GM20000 (cell line): Measurements from ENCODE around the gene PPP1R36.
A peak's percentile ranks its signal among the peaks of the same experiment; 100 is the strongest.

Experiments
- DNase-seq: peaks from one replicate; pipeline ENCODE4 v3.0.0; 2012; ENCODE audit warnings: low spot score
- CTCF ChIP-seq: IDR thresholded peaks from 2 replicates; pipeline ENCODE4 v1.5.1; 2012; ENCODE audit warnings: mild to moderate bottlenecking, control low read depth; ENCODE audit errors: extremely low read depth, missing control alignments

PPP1R36 gene

DNA sequence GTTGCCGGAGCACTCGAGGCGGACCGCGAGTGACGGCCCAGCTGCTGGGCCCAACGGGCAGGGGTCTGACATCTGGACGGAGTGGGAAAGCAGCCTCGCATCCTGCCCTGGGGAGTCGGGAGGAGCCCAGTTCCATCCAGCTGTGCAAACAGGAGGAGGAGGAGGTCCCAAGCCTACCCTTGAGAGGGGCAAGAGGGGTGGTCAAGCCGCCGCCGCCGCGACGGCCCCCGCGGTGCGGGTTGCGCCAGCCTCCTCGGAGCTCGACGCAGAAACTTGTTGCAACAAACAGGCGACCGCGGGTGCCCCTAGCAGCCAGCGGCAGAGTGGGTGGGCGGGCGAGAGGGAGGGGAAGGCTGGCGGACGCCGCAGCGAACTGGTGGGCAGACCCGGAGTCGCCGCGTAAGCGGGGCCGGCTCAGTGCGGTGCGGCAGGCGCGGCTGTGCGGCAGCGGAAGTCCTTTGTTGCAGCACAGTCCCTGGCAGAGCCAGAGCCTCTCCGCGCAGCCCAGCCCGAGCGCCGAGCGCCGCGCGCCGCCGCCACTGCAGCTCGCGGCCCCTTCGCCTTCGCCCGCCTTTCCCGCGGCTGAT lies 45.4 kb upstream of the PPP1R36 start, which contains the start of gene ZBTB1:
Gene ZBTB1 (plus strand): TSS at position 461 of the 587 bp plus-strand sequence. CDS start 16,735 bp downstream, outside the sequence.
- no peak for TF ChIP-seq CTCF
- peak; percentile 81 for DNase-seq

DNA sequence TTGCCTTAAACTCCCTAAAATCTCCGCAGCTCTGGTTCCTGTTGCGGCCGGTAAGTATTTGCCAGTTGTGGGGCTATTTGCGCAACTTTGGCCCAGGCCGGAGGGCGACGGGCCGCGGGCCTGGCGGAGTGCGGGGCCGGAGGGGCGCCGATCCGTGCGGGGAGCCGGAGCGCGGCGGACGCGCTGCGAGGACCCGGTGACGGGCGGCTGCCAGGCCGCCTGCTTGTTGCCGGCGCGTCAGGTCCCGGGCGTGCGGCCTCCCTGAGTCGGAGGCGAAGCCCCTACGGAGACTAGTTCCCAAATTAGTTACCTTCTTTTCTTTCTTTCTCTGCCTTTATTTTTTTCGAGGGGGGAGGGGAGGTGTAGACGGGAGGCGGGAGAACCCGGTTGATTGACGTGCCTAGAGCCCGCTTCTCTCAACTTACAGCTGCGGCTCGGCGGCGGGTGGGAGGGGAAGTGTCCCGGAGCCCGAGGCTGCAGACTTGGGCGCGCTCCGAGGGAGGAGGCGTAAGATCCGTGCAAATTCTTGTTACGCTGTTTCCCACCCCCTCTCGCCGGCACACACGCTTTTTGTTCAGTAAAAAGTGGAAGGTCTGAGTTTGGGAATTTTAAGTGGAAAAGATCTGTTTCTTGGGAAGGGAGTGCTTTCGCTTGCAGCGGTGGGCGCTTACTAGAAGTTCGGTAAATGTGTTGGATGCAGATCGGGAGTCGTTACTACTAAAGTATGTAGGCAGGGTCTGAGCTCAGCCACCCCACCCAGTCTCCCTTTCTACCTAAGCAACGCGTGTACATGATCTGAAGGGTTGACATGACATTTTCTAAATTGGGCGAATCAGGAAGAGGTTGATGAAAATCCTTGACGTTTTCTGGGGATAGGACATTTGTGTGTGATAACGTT lies 44.6 kb upstream of the PPP1R36 start:
- TF ChIP-seq CTCF, result no peak
- DNase-seq, result peak; percentile 83

- peak; percentile 30 for DNase-seq
- TF ChIP-seq CTCF, result no peak
Measured at GRCh38 chr14:64506721-64507120, 43.0 kb upstream of the PPP1R36 start.

DNA sequence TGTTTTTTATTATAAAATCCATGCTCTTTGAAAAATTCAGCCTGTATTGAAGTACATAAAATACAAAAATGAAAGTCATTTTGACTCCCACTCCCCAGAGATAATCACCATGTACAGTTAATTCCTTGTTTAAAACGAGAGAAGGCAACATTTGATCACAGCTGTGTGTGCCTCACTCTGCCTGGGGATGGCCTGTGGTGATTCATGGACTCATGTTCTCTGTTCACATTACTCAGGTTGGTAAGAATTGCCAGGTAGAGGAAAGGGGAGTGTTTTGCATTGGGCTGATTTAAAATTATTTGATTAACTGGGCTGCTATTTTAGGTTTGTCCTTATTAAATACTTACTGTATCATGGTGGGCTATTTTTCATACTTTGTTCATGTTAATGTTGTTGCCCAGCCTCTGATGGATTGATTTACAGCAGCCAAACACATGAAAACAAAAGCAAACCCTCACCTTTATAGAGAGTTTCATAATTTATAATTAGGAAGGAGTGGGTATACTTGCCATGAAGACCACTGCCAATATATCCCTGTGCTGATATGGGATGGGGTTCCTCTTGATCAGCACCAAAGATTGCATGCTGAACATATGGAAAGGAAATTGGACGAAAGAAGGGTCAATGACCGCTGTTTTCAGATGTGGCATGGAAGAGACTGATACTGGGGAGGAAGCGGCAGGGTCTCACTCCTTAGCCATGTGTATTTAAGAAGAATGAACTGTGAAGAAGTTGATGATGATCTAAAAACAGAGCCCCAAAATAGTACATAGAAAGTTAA lies 42.2 kb upstream of the PPP1R36 start:
- no peak for DNase-seq

GRCh38 chr14:64508215-64508776 lies 41.5 kb upstream of the PPP1R36 start:
- DNase-seq, result peak; percentile 58
- TF ChIP-seq CTCF, result no peak

More for the DNA sequence above, 42.2 kb upstream of the PPP1R36 start:
- TF ChIP-seq CTCF, result no peak

- no peak for TF ChIP-seq CTCF
- DNase-seq, result no peak
Measured at GRCh38 chr14:64509036-64509435, 40.7 kb upstream of the PPP1R36 start.
